ENCODE data around the gene TMEM132A. TPM values are rescaled to one million over a fixed set of nuclear protein-coding genes. Genes with fewer than 3 reads are reported as not detected.

Gene TMEM132A, protein sequence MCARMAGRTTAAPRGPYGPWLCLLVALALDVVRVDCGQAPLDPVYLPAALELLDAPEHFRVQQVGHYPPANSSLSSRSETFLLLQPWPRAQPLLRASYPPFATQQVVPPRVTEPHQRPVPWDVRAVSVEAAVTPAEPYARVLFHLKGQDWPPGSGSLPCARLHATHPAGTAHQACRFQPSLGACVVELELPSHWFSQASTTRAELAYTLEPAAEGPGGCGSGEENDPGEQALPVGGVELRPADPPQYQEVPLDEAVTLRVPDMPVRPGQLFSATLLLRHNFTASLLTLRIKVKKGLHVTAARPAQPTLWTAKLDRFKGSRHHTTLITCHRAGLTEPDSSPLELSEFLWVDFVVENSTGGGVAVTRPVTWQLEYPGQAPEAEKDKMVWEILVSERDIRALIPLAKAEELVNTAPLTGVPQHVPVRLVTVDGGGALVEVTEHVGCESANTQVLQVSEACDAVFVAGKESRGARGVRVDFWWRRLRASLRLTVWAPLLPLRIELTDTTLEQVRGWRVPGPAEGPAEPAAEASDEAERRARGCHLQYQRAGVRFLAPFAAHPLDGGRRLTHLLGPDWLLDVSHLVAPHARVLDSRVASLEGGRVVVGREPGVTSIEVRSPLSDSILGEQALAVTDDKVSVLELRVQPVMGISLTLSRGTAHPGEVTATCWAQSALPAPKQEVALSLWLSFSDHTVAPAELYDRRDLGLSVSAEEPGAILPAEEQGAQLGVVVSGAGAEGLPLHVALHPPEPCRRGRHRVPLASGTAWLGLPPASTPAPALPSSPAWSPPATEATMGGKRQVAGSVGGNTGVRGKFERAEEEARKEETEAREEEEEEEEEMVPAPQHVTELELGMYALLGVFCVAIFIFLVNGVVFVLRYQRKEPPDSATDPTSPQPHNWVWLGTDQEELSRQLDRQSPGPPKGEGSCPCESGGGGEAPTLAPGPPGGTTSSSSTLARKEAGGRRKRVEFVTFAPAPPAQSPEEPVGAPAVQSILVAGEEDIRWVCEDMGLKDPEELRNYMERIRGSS
- 37.2 TPM for polyA plus RNA-seq (ENCODE audit: insufficient read length)

- DNase-seq = peak; percentile 78
These were observed at the start of gene TMEM132A for GRCh38 chr11:60924110-60924905. TMEM132A (plus strand) TSS chr11:60924460; CDS start chr11:60924634, 174 bp downstream.

DNA sequence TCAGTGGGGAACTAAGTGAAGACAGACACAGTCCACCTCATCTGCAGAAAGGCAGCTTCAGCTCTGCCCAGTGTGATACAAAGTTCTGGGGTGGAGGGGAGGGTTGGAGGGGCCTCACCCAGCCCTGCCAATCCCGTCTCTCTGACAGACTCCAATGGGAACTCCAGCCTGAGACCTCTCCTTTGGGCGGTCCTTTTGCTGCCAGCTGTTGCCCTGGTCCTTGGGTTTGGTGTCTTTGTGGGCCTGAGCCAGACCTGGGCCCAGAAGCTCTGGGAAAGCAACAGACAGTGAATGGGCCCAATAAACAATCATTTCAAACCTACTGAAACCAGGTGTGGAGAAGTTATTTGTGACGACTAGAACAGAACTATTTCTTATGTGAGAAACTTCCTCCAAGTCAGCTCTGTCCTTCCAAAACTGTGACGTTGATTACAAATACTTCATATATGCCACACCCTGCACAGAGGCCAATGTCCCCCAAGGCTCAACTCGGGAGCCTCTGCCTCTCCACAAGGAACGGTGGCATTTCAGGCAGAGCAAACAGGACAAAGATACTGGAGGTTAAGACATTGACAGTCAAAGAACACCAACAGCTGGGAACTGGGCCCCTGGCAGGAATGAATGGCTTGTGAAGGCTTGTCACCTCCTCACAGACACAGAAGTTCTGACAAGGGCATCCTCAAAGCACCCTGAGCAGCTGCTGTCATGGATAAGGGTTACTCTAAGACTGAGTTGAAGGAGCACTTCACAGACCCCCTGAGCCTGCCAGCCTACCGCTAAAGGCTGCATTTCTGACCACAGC, 48.7 kb upstream of the TMEM132A start:
- DNase-seq = no peak

- no peak for DNase-seq
These were observed 48.1 kb upstream of the TMEM132A start for GRCh38 chr11:60876168-60876485.

- peak; percentile 50 for DNase-seq
These were observed 45.8 kb upstream of the TMEM132A start for GRCh38 chr11:60878245-60879101.

GRCh38 chr11:60879104-60879503, 45.2 kb upstream of the TMEM132A start:
- no peak for DNase-seq

GRCh38 chr11:60879971-60880588, 44.2 kb upstream of the TMEM132A start:
- DNase-seq = no peak

DNA sequence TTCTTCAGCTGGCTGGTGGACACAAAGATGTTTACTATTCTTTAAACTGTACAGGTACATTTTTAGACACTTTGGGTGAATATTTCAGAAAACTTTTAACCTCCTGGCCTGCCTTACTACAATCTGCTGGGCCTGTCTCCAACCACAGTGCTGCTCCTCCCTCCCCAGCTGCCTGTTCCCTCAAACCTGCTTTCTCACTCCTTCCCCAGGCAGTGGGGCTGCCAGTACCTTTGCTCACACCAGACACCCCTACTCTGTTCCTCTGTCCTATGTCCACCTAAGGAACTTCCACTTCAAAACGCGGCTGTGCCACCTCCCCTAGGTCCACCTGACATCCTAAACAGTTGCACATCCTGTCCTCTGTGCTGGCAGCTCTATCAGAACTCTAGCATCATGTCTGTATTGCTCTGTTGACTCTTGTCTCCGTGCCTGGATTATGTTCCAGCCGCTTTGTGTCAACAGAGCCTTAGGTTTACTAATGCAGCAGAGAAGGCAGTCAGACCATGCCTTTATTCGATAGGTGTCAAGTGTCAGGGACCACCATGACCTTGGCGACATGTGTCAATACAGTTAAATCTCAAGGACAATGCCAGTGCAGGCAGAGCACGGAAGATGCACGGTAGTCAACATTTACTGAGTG, 43.5 kb upstream of the TMEM132A start:
- DNase-seq = no peak

- DNase-seq = no peak
These were observed 36.7 kb upstream of the TMEM132A start for GRCh38 chr11:60887556-60887955.

GRCh38 chr11:60889869-60890311, 34.4 kb upstream of the TMEM132A start:
- no peak for DNase-seq

DNA sequence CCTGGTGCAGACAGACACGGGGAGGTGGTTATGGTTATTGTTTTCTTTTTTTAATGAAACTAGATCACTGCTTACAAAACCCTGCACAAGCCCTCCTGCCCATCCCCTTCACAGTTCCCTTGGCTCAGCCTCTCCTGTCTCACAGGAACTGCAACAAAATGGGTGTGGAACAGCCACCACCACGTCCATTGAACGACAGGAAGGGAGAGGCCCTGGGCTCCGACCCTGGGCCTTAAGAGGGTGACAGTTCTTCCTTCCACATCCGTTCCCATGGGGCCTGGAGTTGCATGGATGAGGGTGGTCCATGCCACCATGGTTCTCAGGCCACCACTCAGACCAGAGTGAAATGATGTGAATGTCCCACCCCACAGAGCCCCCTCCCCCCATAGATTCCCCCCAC, 33.6 kb upstream of the TMEM132A start:
- no peak for DNase-seq

DNA sequence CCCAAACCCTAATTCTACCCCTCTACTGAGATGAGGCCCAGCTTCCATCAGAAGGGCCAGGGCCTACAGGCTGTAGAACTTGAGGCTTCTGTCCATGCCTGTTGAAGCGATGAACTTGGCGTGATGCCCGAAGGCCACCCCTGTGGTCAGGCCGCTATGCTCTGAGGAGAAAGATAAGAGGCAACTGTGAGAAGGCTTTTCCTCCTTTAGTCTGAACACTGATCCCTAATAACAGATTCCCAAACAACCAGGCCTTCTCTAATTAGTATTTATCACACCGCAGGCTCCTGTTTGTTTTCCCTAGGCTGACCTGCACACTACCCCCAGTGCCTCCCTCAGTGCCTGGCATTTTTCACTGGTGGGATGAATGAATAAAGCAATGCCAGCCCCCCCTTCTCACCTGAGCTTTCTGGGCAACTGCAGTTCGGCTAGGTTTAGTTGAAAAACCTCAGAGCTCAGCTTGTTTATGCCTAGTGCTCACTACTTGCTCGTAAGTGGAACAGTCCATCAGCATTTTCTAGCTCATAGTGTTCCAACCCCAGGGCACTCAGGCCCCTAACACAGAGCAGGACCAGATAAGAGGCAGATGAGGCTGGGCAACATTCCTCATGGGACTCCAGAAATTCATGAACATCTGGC, 33.0 kb upstream of the TMEM132A start:
- no peak for DNase-seq

GRCh38 chr11:60895687-60896086, 28.6 kb upstream of the TMEM132A start:
- no peak for DNase-seq

- DNase-seq = no peak
These were observed 26.8 kb upstream of the TMEM132A start for GRCh38 chr11:60897496-60897895.

- DNase-seq = peak; percentile 59
These were observed 25.0 kb upstream of the TMEM132A start for GRCh38 chr11:60899046-60899936.

- DNase-seq = no peak
These were observed 24.3 kb upstream of the TMEM132A start for GRCh38 chr11:60899977-60900376.

GRCh38 chr11:60900673-60901404, 23.4 kb upstream of the TMEM132A start:
- DNase-seq = no peak

DNA sequence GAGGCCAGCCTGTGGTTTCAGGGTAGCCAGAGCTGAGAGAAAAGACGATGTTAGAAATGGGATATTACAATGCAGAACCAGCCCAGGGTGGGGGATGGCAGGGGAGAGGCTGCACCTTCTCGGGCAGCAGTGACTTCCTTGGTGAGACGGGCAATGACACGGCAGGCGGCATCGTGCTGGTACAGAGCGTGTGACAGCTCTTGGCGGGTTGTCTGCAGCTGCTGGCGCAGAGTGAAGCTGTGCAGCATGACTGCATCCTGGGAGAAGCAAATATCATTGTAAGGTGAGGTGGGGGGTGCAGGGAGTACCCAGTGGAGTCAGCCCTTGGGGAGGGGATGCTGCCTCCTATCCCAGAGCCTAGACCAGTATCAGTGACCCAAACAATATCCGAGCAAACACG, 21.6 kb upstream of the TMEM132A start:
- no peak for DNase-seq

Data from hindlimb muscle (tissue), 1 donor.